GM12872 (cell line): ENCODE results near the gene ARHGEF10L.

Source experiments
- CTCF ChIP-seq: IDR thresholded peaks from 3 replicates; pipeline ENCODE4 v1.5.1; 2011; ENCODE audit warnings: low read depth, mild to moderate bottlenecking, low read length, moderate library complexity; ENCODE audit not compliant: insufficient read depth

Gene ARHGEF10L

GRCh38 chr1:17577907-17578297 lies 38.4 kb downstream of the ARHGEF10L start:
- TF ChIP-seq CTCF = no peak

- TF ChIP-seq CTCF = no peak
Measured at GRCh38 chr1:17579951-17580939, 40.7 kb downstream of the ARHGEF10L start.

- TF ChIP-seq CTCF = no peak
Measured at GRCh38 chr1:17581389-17582123, 42.1 kb downstream of the ARHGEF10L start.

DNA sequence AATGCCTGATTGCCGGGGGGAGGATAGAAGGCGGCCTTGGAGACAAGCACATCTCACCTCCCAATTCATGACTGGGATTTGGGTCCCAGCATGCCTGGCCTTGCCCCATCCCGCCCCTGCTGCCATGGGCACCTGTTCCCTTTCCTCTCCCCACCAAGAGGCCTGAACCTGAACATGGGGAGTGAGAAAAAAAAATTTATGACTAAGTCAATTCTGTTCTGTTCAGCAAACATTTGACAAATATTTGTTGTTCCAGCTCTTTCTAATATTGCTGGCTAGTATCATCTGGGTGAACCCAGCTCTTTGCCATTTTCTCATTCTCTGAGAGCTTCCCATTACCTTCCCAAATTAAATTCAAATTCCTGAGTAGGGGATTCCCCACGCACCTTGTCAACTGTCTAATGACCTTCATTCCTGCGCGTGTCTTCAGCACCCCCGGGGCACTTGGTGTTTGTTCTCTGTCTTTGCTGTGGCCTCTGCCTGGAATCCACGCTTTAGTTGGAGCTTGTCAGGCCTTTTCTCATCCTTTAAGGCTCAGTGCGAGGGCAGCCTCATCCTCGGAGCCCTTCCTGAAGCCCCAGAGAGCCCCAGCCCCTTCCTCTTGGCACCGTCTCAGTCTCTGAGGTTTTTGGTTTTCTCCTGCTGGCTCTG lies 42.8 kb downstream of the ARHGEF10L start:
- TF ChIP-seq CTCF = no peak

- TF ChIP-seq CTCF = no peak
Measured at GRCh38 chr1:17584539-17584938, 45.0 kb downstream of the ARHGEF10L start.

DNA sequence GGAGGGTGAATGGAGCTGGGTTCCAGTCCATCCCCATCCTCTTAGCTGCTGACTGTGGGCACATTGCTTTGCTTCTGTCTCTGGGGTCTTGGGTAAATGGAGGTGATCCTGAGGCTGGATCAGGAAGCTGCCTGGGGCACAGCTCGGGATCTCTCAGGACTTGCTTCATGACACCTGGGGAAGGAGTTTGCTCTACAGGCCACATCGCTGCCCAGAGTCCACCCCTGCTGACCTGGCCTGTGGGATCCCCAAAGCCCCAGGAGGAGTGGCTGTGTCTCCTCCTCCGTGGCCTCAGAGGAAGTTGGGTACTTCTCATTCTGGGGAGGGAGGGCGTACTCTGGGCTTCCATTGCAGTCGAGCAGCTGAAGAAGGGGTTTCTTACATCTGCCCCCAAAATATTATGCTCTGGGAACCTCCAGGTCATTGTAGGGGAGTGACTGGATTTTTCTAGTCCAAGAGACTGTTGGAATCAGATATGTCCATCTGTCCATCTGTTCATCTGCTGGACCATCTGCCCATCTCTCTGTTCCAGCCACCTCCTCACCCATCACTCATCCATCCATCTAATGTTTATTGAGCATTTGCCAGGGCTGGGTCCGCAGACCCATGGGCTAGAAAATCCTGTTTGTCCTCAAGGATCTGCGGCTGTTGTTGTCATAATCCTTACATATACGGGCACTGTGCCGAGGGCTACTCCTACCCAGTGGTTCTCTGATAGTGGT lies 45.9 kb downstream of the ARHGEF10L start:
- TF ChIP-seq CTCF = no peak
